Hepatocyte (in vitro differentiated cells): Measurements from ENCODE around the gene ENTHD1. TPM values are rescaled to one million over a fixed set of nuclear protein-coding genes. Genes with fewer than 3 reads are reported as not detected.
"Not testable (repeated sequence)": the region's sequence is repeated elsewhere in the genome, so short reads cannot be mapped to it uniquely, and the experiment has no call there.

ENCODE experiments used
- DNase-seq: peaks from one replicate; pipeline ENCODE4 v3.0.0-alpha.2; 2016; ENCODE audit warnings: low spot score
- H2AFZ ChIP-seq: fragments of 200-600 bp; sonication (generic); 2 replicates; pipeline ENCODE4 v1.6.0; 2016; ENCODE audit warnings: antibody characterized with exemption, mild to moderate bottlenecking
- H3K27ac ChIP-seq: fragments of 200-600 bp; sonication (generic); 2 replicates; pipeline ENCODE4 v1.5.1; 2016; ENCODE audit warnings: mild to moderate bottlenecking
- H3K27me3 ChIP-seq: fragments of 200-600 bp; sonication (generic); 2 replicates; pipeline ENCODE4 v1.6.1; 2016
- H3K36me3 ChIP-seq: fragments of 200-600 bp; sonication (generic); replicated peaks from 2 replicates; pipeline ENCODE4 v1.5.1; 2016; ENCODE audit warnings: low read depth; ENCODE audit not compliant: insufficient read depth
- H3K4me1 ChIP-seq: fragments of 200-600 bp; sonication (generic); 2 replicates; pipeline ENCODE4 v1.5.1; 2016; ENCODE audit warnings: mild to moderate bottlenecking, moderate library complexity; ENCODE audit not compliant: insufficient read depth
- H3K4me2 ChIP-seq: fragments of 200-600 bp; sonication (generic); 2 replicates; pipeline ENCODE4 v1.6.0; 2016
- H3K4me3 ChIP-seq: fragments of 200-600 bp; sonication (generic); 2 replicates; pipeline ENCODE4 v1.5.1; 2016; ENCODE audit warnings: mild to moderate bottlenecking
- H3K79me2 ChIP-seq: fragments of 200-600 bp; sonication (generic); 2 replicates; pipeline ENCODE4 v1.6.0; 2017; ENCODE audit warnings: mild to moderate bottlenecking
- H3K9me2 ChIP-seq: fragments of 200-600 bp; sonication (generic); replicated peaks from 2 replicates; pipeline ENCODE4 v1.6.0; 2017; ENCODE audit warnings: mild to moderate bottlenecking; ENCODE audit not compliant: insufficient read depth
- H3K9me3 ChIP-seq: fragments of 200-600 bp; sonication (generic); 2 replicates; pipeline ENCODE4 v1.5.1; 2016; ENCODE audit warnings: low read depth, mild to moderate bottlenecking
- H4K20me1 ChIP-seq: fragments of 200-600 bp; sonication (generic); 2 replicates; pipeline ENCODE4 v1.6.0; 2016; ENCODE audit warnings: mild to moderate bottlenecking; ENCODE audit not compliant: insufficient read depth, poor library complexity, severe bottlenecking
- EZH2 ChIP-seq: fragments of 200-600 bp; sonication (generic); IDR thresholded peaks from 2 replicates; pipeline ENCODE4 v1.6.1; 2016; ENCODE audit warnings: antibody characterized with exemption, mild to moderate bottlenecking, borderline replicate concordance
- EZH2phosphoT487 ChIP-seq: fragments of 200-600 bp; sonication (generic); IDR thresholded peaks from one replicate; pipeline ENCODE4 v1.6.1; 2018; ENCODE audit warnings: antibody characterized with exemption, mild to moderate bottlenecking, low read depth, moderate library complexity; ENCODE audit not compliant: unreplicated experiment, severe bottlenecking
- WGBS: methylation state at CpG from one replicate; pipeline ENCODE4 v1.1.6; 2016; ENCODE audit warnings: low lambda C conversion rate; ENCODE audit errors: missing lambda C conversion rate; 5-methylcytosine and 5-hydroxymethylcytosine counted together
- polyA plus RNA-seq: library from polyadenylated mRNA; unstranded; fragments of >200 nt; fragmentation: Nextera tagmentation; extraction: Ambion mirVana; gene quantifications from 2 replicates; pipeline ENCODE4 v1.2.1, GENCODE V29; 2016
- total RNA-seq: library from RNA; depleted of rRNA; stranded (reverse); fragments of >200 nt; gene quantifications from 2 replicates; pipeline ENCODE4 v1.2.3, GENCODE V29; 2014
- TF ChIP-seq, protein P1 (sequence below): fragments of 200-600 bp; sonication (generic); IDR thresholded peaks from 2 replicates; pipeline ENCODE4 v1.5.1; 2016; ENCODE audit warnings: antibody characterized with exemption, mild to moderate bottlenecking; ENCODE audit not compliant: poor library complexity

Gene ENTHD1
- total and polyA plus RNA-seq, 2 experiments from 2014 or later: not detected

DNA sequence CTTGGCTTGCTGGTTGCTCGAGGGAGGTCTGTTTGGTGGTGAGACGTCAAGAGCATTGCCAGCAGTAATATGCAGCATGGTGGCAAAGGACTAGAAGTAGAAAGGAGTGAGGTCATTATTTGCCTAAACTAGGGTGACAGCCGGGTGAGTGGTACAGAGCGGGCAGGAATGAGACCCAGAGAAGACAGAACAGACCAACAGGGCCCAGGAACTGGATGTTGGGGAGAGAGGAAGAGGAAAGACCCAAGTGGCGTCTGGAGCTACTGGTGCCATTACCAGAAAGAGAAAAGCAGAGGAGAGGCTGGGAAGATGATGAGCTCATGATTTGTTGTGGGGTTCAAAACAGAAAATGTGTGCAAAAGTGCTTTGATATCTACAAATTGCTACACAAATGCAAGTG lies 158.7 kb downstream of the ENTHD1 start:
- 88% methylated on average over 5 of the region's 5 CpGs for WGBS

GRCh38 chr22:39734046-39734445 lies 159.5 kb downstream of the ENTHD1 start:
- not testable (repeated sequence) for H3K79me2 ChIP-seq, H2AFZ ChIP-seq, H3K9me2 ChIP-seq, H3K27me3 ChIP-seq, H4K20me1 ChIP-seq, DNase-seq, H3K9me3 ChIP-seq, H3K4me2 ChIP-seq, H3K4me3 ChIP-seq, H3K36me3 ChIP-seq, H3K4me1 ChIP-seq, H3K27ac ChIP-seq
- WGBS: 86% methylated on average over 1 of the region's 1 CpG

More for the DNA sequence above, 158.7 kb downstream of the ENTHD1 start:
- Histone ChIP-seq H4K20me1 (no peaks in the 10 kb centered on the region), H3K27ac (no peak overlapping the region), H3K79me2 (no peaks in the 10 kb centered on the region), H2AFZ (no peak overlapping the region), H3K9me2 (no peaks in the 10 kb centered on the region), H3K4me2 (no peak overlapping the region), H3K4me1 (no peaks in the 10 kb centered on the region), H3K4me3 (no peak overlapping the region), H3K27me3 (no peaks in the 10 kb centered on the region), H3K9me3 (no peaks in the 10 kb centered on the region), H3K36me3 (no peaks in the 10 kb centered on the region)
- TF ChIP-seq, protein P1, sequence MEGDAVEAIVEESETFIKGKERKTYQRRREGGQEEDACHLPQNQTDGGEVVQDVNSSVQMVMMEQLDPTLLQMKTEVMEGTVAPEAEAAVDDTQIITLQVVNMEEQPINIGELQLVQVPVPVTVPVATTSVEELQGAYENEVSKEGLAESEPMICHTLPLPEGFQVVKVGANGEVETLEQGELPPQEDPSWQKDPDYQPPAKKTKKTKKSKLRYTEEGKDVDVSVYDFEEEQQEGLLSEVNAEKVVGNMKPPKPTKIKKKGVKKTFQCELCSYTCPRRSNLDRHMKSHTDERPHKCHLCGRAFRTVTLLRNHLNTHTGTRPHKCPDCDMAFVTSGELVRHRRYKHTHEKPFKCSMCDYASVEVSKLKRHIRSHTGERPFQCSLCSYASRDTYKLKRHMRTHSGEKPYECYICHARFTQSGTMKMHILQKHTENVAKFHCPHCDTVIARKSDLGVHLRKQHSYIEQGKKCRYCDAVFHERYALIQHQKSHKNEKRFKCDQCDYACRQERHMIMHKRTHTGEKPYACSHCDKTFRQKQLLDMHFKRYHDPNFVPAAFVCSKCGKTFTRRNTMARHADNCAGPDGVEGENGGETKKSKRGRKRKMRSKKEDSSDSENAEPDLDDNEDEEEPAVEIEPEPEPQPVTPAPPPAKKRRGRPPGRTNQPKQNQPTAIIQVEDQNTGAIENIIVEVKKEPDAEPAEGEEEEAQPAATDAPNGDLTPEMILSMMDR: no peak
- no peak for TF ChIP-seq EZH2
- TF ChIP-seq EZH2phosphoT487: no peak
- DNase-seq: no peak

GRCh38 chr22:39733191-39733590 lies 160.4 kb downstream of the ENTHD1 start:
- TF ChIP-seq, protein P1: no peak
- TF ChIP-seq EZH2 (no peak), EZH2phosphoT487 (no peak)
- H3K27ac ChIP-seq: no peak overlapping the region
- no peaks in the 10 kb centered on the region for H3K27me3 ChIP-seq
- no peak for DNase-seq
- H3K36me3 ChIP-seq: no peaks in the 10 kb centered on the region
- no peak overlapping the region for H3K4me3 ChIP-seq
- H3K9me2 ChIP-seq: no peaks in the 10 kb centered on the region
- WGBS: 79% methylated on average over 2 of the region's 2 CpGs
- H3K79me2 ChIP-seq: no peaks in the 10 kb centered on the region
- H3K4me2 ChIP-seq: no peak overlapping the region
- H3K4me1 ChIP-seq: no peaks in the 10 kb centered on the region
- no peaks in the 10 kb centered on the region for H4K20me1 ChIP-seq
- H3K9me3 ChIP-seq: no peaks in the 10 kb centered on the region
- H2AFZ ChIP-seq: no peak overlapping the region

GRCh38 chr22:39732625-39733024 lies 160.9 kb downstream of the ENTHD1 start:
- WGBS: 84% methylated on average over 8 of the region's 8 CpGs
- no peaks in the 10 kb centered on the region for H4K20me1 ChIP-seq
- no peak overlapping the region for H3K4me3 ChIP-seq
- no peaks in the 10 kb centered on the region for H3K79me2 ChIP-seq
- TF ChIP-seq, protein P1: no peak
- TF ChIP-seq EZH2phosphoT487: no peak
- no peak for TF ChIP-seq EZH2
- no peaks in the 10 kb centered on the region for H3K27me3 ChIP-seq
- no peak for DNase-seq
- H3K4me2 ChIP-seq: no peak overlapping the region
- H3K4me1 ChIP-seq: no peaks in the 10 kb centered on the region
- H3K9me2 ChIP-seq: no peaks in the 10 kb centered on the region
- no peaks in the 10 kb centered on the region for H3K9me3 ChIP-seq
- no peak overlapping the region for H2AFZ ChIP-seq
- no peaks in the 10 kb centered on the region for H3K36me3 ChIP-seq
- no peak overlapping the region for H3K27ac ChIP-seq
